Suprapubic skin (tissue), 4 donors: ENCODE measurements around the gene SUSD6. TPM values are rescaled to one million over a fixed set of nuclear protein-coding genes. Genes with fewer than 3 reads are reported as not detected.

Experiments used
- DNase-seq, 2 donors: peaks; one replicate each; pipeline ENCODE4 v3.0.0-alpha.2; 2019; ENCODE audit warnings: low spot score in 2 of 2
- H3K27ac ChIP-seq: fragments of 200-600 bp; sonication (generic); one replicate; pipeline ENCODE4 v1.5.1; 2019
- H3K27me3 ChIP-seq: fragments of 200-600 bp; sonication (generic); one replicate; pipeline ENCODE4 v1.5.1; 2019
- H3K36me3 ChIP-seq: fragments of 200-600 bp; sonication (generic); one replicate; pipeline ENCODE4 v1.5.1; 2019
- H3K4me1 ChIP-seq: fragments of 200-600 bp; sonication (generic); one replicate; pipeline ENCODE4 v1.5.1; 2019
- H3K4me3 ChIP-seq: fragments of 200-600 bp; sonication (generic); one replicate; pipeline ENCODE4 v1.5.1; 2019; ENCODE audit warnings: mild to moderate bottlenecking
- H3K9me3 ChIP-seq: fragments of 200-600 bp; sonication (generic); one replicate; pipeline ENCODE4 v1.5.1; 2019
- EP300 ChIP-seq: sonication (generic); formaldehyde crosslinking; IDR thresholded peaks from one replicate; pipeline ENCODE4 v1.6.1; 2017; ENCODE audit warnings: antibody characterized with exemption
- POLR2A ChIP-seq, 2 donors: fragments of 450-650 bp; IDR thresholded peaks; one replicate each; pipeline ENCODE4 v1.6.1; 2017; ENCODE audit warnings: antibody characterized with exemption in 2 of 2, mild to moderate bottlenecking in 2 of 2, moderate library complexity in 2 of 2
- POLR2AphosphoS5 ChIP-seq, 3 donors: sonication (generic); formaldehyde crosslinking; IDR thresholded peaks; one replicate each; pipeline ENCODE4 v1.6.1; 2017; ENCODE audit warnings: antibody characterized with exemption in 3 of 3
- WGBS: methylation state at CpG from one replicate; pipeline ENCODE4 v1.1.5; 2018; 5-methylcytosine and 5-hydroxymethylcytosine counted together
- total RNA-seq, 4 donors: library from RNA; depleted of rRNA; stranded (reverse); fragments of >200 nt; gene quantifications; one replicate each; pipeline ENCODE4 v1.1.0, GENCODE V29; 2016
- TF ChIP-seq, protein P1 (sequence below), 2 donors: fragments of 200-600 bp in 1 of 2; fragments of 450-650 bp in 1 of 2; sonication (generic) in 1 of 2; IDR thresholded peaks; one replicate each; pipeline ENCODE4 v1.5.1; 2016 to 2019; ENCODE audit warnings: antibody characterized with exemption in 2 of 2, mild to moderate bottlenecking in 1 of 2, moderate library complexity in 1 of 2

SUSD6 gene
- total RNA-seq, 4 donors from 2014 or later: 45.1 to 60.4 (median 56.7) TPM

DNA sequence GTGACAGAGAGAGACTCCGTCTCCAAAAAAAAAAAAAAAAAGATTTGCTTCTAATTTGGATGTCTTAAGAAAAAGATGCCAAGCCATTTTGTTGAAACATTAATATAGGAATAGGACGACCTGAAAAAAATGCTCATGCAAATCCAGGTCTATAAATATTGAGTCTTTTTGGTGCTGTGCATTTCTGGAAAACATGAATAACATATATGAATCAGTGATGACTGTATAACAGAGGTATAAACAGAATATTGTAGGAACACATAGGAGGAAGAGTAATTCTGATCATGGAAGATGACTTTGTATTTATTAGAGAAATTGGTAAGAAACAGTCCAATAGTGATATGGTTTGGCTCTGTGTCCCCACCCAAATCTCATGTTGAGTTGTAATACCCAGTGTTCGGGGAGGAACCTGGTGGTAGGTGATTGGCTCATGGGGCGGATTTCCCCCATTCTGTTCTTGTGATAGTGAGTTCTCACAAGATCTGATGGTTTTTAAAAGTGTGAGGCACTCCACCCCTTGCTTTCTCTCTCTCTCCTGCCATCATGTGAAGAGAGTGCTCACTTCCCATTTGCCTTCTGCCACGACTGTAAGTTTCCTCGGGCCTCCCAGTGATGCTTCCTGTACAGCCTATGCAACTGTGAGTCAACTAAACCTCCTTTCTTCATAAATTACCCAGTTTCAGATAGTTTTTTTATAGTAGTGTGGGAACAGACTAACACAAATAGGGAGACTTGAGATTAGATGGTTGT, 152.5 kb downstream of the SUSD6 start:
- 82% methylated on average over 6 of the region's 6 CpGs for WGBS
- Histone ChIP-seq H3K27me3 (peaks cover 4% of the 10 kb centered on the region), H3K36me3 (peaks cover 10% of the 10 kb centered on the region), H3K4me3 (no peak overlapping the region), H3K4me1 (peaks cover 17% of the 10 kb centered on the region), H3K27ac (no peak overlapping the region), H3K9me3 (no peaks in the 10 kb centered on the region)
- DNase-seq: no peak
- no peak for TF ChIP-seq POLR2AphosphoS5 (IDR thresholded peaks at IDR 0.05)
- TF ChIP-seq POLR2A (IDR thresholded peaks at IDR 0.05): no peak
- TF ChIP-seq, protein P1, sequence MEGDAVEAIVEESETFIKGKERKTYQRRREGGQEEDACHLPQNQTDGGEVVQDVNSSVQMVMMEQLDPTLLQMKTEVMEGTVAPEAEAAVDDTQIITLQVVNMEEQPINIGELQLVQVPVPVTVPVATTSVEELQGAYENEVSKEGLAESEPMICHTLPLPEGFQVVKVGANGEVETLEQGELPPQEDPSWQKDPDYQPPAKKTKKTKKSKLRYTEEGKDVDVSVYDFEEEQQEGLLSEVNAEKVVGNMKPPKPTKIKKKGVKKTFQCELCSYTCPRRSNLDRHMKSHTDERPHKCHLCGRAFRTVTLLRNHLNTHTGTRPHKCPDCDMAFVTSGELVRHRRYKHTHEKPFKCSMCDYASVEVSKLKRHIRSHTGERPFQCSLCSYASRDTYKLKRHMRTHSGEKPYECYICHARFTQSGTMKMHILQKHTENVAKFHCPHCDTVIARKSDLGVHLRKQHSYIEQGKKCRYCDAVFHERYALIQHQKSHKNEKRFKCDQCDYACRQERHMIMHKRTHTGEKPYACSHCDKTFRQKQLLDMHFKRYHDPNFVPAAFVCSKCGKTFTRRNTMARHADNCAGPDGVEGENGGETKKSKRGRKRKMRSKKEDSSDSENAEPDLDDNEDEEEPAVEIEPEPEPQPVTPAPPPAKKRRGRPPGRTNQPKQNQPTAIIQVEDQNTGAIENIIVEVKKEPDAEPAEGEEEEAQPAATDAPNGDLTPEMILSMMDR (IDR thresholded peaks at IDR 0.05): no peak
- no peak for TF ChIP-seq EP300

Other genes starting within 250 kb of the SUSD6 start
- 10 to 100 TPM; 40.6 to 54.3 (median 41.5) TPM for gene ERH, start 213.3 kb upstream of the SUSD6 start, total RNA-seq
- 10 to 100 TPM; 46.5 to 65.6 (median 60.2) TPM for gene SLC39A9, start 212.9 kb upstream of the SUSD6 start, total RNA-seq
- gene PLEKHD1, start 126.9 kb upstream of the SUSD6 start, total RNA-seq: 1 to 10 TPM; 1.2 to 3.5 (median 2.3) TPM
- under 1 TPM in 2 of 4 donors, not detected in 2; 0.13 to 0.34 TPM for gene CCDC177, start 36.7 kb upstream of the SUSD6 start, total RNA-seq
- 1,000 to 10,000 TPM in 1 of 4 donors, 100 to 1,000 TPM in 3; 342 to 1,053 (median 453) TPM for gene SRSF5, start 155.5 kb downstream of the SUSD6 start, total RNA-seq
- not detected for gene SLC10A1, start 185.6 kb downstream of the SUSD6 start, total RNA-seq